ENCODE measurements around the gene PRSS21.

PRSS21 gene

GRCh38 chr16:2846511-2847310 lies 29.7 kb downstream of the PRSS21 start:
- DNase-seq, result no peak

- DNase-seq, result no peak
Measured at GRCh38 chr16:2848933-2849725, 32.1 kb downstream of the PRSS21 start.

- DNase-seq, result no peak
Measured at GRCh38 chr16:2852003-2852730, 35.1 kb downstream of the PRSS21 start.

DNA sequence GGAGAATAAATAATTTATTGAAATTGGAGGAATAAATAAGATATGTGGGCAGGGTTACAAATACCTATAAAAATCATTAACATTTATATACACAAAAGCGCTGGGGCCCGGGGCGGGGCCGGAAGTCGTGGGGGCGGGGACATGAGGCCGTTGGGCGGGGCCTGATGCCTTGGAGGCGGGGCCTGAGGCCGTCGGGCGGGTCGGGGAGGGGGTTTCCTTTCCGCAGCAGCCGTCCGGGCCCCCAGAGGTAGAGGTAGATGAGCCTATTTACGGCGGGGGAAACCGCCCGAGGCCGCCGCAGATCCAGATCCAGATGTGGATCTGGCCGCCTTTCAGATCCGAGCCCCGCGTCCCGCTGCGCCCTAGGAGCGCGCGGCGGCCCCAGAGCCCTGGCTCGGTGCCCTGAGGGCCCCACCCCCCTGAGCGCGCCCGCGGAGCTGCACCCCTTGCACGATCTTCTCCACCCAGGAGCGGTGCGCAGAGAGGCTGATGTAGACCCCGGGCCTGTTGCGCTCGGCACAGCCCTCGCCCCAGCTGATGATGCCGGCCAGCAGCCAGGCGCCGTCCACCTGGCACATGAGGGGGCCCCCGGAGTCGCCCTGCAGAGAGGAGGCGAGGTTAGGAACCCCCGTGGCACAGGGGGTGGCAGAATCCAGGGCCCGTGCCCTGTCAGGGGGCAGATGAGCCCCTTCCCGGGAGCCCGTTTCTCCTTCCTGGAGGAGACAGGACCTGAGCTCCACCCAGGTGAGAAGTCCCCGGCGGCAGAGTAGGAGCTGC lies 35.9 kb downstream of the PRSS21 start:
- no peak for DNase-seq

- no peak for DNase-seq
Measured at GRCh38 chr16:2853531-2854073, 36.6 kb downstream of the PRSS21 start.

DNA sequence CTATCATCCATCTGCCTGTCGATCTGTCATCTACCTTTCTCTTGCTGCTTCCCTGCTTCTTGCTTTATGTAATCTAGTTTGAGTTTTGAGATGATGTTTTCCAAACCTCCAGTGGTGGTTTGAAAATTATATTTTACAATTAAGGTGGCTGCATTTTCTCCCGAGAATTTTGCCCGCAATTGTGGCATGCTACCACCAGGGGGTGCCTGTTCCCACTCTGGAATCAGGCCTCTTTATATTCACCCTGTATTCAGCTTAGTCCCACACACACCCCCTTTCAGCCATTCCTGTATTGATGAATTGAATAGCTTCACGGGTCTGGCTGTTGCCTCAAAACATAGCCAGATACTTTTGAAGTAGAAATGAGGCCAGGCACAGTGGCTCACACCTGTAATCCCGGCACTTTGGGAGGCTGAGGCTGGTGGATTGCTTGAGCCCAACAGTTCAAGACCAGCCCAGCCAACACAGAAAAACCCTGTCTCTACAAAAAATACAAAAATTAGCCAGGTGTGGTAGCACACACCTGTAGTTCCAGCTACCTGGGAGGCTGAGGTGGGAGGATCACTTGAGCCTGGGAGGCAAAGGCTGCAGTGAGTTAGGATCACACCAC lies 37.8 kb downstream of the PRSS21 start:
- no peak for DNase-seq

DNA sequence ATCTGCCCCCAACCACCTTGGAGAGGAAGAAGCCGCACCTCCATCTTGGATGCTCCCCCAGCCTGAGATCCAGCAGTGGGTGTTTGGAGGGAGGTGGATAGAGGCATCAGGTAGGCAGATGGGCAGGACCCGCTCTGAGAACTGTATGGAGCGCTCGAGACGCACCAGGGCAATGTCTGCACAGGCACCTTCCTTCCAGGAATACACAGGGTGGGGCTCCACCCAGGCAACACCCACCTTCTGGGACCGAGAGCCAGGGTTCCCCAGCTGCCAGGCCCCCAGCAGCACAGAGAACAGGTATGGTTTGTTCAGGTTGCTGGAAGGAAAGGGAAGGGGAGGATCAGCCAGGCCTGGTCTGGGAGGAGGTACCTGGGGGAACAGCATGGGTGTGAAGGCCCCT lies 38.5 kb downstream of the PRSS21 start:
- DNase-seq, result no peak

GRCh38 chr16:2856061-2856670 lies 39.1 kb downstream of the PRSS21 start:
- peak; percentile 19 for DNase-seq

DNA sequence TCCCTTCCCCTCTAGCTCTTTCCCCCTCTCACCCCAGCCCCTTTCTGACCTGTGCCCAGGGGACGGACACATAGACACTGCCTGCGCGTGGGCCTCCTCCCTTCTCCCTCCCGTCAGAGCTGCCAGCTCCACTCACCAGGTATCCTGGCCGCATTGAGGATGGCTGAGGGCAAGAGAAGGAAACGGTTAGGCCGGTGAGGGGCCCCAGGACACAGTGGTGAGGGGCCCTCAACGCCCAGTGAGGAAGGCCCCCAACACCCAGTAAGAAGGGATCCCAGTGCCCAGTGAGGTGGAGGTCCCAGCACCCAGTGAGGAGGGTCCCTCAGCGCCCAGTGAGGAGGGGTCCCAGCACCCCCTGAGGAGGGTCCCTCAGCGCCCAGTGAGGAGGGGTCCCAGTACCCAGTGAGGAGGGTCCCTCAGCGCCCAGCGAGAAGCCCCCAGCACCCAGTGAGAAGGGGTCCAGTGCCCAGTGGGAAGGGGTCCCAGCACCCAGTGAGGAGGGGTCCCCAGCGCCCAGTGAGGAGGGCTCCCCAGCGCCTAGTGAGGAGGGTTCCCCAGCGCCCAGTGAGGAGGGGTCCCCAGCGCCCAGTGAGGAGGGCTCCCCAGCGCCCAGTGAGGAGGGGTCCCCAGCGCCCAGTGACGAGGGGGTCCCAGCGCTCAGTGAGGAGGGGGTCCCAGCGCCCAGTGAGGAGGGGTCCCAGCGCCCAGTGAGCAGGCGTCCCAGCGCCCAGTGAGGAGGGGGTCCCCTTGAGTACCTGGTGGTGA lies 39.8 kb downstream of the PRSS21 start:
- no peak for DNase-seq

GRCh38 chr16:2857451-2858244 lies 40.6 kb downstream of the PRSS21 start, which contains the start of gene PRSS22:
Gene PRSS22, minus strand, starts transcription at chr16:2858170. Its CDS starts 66 bp downstream, at chr16:2858104.
- peak; percentile 11 for DNase-seq

DNA sequence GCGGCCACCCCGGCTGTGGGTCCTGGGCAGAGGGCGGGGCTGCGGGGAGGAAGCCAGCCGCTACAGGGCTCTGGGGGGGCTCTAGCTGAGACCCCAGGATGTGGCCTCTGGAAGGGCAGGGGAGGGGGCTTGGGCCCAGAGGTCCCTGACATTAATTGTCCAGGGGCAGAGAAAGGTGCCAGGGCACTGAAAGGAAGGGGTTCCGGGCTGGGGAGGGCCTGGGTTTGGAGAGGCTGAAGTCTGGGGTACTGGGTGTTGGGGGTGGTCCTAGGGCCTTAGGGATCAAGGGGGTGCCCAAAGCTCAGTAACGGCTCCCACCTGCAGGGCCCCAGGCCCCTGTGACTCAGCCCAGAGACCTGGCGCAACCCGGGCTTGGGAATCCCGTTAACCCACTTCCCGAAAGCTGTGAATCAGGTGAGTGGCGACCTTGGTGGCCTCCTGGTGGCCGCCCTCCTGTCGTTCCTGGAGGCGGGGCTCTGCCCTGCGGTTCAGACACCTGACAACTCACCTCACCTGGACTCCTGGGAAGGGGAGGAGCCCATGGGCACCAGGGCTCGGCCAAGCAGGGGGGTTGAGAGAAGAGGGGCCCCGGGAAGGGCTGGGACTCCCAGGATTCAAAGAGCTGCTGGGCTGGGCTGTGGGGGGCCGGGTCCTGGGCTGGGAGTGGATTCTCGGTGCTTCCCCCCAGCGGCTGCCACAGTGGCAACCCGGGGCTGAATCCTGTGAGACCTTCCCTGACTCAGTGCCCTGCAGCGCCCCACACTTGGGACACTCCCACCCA lies 41.4 kb downstream of the PRSS21 start:
- peak; percentile 33 for DNase-seq

- no peak for DNase-seq
Measured at GRCh38 chr16:2859686-2860265, 42.7 kb downstream of the PRSS21 start.

GRCh38 chr16:2860826-2861567 lies 44.0 kb downstream of the PRSS21 start:
- DNase-seq, result no peak

DNA sequence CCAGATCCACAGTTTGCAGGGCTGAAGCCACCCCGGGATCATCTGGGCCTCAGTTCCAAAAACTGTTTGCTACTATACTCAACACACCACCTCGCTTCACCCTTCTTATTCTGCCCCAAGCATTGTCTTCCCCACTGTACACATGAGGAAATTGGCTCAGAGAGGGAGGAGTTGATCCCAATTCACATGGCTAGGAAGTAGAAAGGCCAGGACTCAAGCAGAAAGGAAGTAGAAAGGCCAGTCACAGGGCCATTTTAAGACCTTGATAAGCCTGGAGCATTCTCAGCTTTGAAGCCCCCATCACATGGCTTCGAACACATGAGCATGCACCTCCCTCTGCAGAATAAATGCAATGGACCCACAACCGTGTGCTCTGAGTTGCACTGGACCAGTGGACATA lies 48.6 kb downstream of the PRSS21 start:
- DNase-seq, result no peak

DNA sequence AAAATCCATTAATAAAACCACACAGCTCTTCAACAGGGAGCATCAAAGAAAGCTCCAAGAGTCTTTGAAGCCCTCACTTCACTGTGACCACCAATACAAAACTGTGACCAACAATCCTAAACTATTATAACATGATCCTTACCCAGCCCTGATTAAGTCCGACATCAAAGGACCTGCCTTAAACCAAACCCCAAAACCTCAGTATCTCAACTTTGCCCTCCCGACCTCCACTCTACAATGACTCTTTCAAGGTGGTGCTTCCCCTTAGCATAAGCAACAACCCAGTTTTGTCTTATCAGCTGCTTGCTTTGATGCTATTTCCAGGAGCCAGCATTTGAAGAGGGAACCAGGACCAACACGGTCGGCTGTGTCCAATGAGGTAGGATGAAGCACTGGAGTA lies 49.4 kb downstream of the PRSS21 start:
- no peak for DNase-seq

GRCh38 chr16:2867661-2867986 lies 50.6 kb downstream of the PRSS21 start:
- DNase-seq, result no peak

DNA sequence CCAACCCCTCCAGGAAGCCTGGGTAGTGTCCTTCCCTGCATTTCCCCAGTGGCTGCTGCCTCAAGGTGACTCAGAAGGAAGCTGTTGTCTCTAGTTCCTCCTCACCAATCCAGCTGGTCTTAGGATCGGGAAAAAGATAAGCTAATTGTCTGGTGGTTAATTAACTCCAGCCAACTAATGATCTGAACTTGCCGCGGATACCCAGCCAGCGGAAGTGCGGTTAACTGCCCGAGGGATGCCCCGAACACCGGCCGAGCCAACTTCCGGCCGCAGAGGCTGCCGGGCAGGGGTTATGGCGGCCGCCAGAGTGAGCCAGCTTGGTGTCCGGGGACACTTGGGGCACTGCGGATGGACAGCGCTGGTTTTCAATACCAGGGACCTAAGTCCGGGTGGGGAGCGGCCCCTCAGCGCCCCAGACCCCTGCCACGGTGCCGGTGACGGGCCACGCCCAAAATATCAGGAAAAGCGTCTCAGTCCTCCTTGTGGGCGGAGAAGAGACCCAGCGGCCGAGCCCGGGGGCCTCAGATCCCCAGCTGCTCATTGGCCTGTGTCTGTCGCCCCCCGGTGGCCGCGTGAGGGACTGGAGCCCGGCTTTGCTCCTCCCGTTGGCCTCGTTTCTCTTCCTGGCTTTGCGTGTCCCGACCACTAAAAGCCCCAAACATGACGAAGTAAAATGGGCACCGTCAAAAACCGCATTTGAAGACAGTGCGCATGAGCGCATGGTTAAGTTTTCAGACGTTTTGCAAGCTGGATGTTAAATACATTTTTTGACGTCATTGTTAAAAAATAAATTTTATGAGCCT lies 51.2 kb downstream of the PRSS21 start:
- DNase-seq, result peak; percentile 87
